Measurements from ENCODE around the gene ZP1.

Gene ZP1

DNA sequence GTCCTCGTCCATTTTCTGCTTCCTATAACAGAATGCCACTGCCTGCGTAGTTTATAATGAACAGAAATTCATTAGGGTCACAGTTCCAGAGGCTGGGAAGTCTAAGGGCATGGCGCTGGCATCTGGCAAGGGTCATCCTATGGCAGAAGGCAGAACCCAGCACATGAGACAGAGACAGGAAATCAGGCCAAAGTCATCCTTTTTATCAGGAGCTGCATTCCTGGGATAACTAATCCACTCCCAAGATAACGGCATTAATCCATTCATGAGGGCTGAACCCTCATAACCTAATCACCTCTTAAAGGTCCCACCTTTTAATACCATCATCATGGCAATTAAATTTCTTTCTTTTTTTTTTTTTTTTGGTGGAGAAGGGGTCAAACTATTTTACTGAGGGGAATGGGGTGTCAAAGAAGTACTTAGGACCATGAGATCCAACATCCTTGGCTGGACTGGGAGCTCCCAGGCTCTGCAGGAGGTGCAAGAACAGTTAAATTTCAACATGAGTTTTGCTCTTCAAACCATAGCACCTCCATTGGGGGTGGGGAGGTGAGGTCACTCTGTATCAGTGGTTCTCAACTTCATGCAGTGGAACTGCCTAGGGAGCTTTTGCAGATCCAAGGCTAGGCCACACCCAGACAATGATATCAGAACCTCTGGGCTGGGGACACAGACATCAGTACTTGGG, 51.1 kb downstream of the ZP1 start:
- no peak for TF ChIP-seq CTCF (IDR thresholded peaks at IDR 0.05; ENCODE audit: low read length, missing control alignments)
- no peak overlapping the region for H3K4me3 ChIP-seq (replicated peaks; ENCODE audit: low read depth, low read length)
- DNase-seq (ENCODE audit: low read depth) = no peak

DNA sequence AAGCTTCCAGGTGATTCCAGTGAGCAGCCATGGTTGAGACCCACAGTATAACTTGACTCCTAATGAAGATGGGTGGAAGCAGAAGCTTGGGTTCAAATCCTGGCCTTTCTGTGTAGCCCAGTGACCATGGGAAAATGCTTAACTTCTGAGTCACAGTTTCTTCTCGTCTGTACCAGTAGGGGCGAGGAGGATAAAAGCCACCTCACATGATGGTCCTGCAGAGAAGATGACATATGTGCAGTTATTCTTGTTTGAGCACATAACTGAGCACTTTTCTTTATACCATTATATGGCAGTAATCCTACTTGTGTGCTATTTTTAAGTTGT, 51.6 kb downstream of the ZP1 start:
- TF ChIP-seq CTCF (IDR thresholded peaks at IDR 0.05; ENCODE audit: low read length, missing control alignments) = no peak
- H3K4me3 ChIP-seq (replicated peaks; ENCODE audit: low read depth, low read length) = no peak overlapping the region
- peak; percentile 44 for DNase-seq (ENCODE audit: low read depth)

DNA sequence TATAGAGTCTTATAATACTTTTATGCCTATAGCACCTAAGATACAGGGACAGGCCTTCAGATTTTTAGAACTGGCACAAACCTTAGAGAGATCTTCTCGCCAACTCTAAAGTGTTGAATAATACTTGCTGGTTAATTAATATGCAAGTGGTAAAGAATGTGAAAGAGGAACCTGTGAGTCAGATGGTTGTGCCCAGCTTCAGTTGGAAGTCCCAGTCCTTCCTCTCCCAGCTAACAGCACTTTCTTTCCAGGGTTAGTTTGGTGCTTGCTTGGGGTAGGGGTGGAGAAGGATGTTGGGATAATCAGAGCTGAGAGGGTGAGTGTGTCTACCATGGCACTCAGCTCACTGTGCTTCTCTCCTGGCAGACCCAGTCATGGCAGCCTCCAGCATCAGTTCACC, 52.0 kb downstream of the ZP1 start:
- H3K4me3 ChIP-seq (replicated peaks; ENCODE audit: low read depth, low read length) = no peak overlapping the region
- DNase-seq (ENCODE audit: low read depth) = no peak
- no peak for TF ChIP-seq CTCF (IDR thresholded peaks at IDR 0.05; ENCODE audit: low read length, missing control alignments)

DNA sequence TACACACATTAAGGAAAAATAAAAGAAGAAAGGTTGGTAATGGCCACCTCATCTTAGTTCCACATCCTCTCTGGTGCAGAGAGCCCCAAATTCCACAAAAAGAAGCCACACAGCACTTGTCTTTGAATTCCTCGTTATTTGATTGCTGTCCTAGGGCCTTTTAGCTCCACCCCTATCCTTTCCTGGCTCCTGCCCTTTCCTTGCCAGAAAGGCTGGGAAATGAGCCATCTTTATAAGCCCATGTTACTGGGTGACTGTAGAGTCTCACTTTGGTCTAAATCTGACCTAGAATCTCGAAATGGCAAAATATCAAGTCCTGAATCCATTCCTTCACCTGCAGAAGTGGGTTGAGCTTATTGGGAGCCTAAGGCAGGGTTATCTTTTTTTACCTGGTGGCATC, 52.6 kb downstream of the ZP1 start:
- no peak overlapping the region for H3K4me3 ChIP-seq (replicated peaks; ENCODE audit: low read depth, low read length)
- no peak for TF ChIP-seq CTCF (IDR thresholded peaks at IDR 0.05; ENCODE audit: low read length, missing control alignments)
- DNase-seq (ENCODE audit: low read depth) = no peak

DNA sequence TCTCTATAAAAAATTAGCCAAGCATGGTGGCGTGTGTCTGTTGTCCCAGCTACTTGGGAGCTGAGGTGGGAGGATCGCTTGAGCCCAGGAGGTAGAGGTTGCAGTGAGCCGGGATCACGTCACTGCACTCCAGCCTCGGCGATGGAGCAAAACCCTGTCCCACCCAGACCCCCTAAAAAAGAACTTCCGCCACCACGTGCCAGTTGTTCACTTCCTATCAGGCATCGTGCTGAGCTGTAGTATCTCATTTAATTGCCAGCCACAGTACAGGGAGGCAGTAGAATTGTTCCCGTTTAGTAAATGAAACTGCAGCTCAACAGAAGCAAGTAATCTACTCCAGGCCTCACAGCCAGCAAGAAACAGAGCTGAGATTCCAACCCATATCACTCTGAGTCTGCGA, 53.9 kb downstream of the ZP1 start:
- TF ChIP-seq CTCF (IDR thresholded peaks at IDR 0.05; ENCODE audit: low read length, missing control alignments) = no peak
- no peak overlapping the region for H3K4me3 ChIP-seq (replicated peaks; ENCODE audit: low read depth, low read length)
- DNase-seq (ENCODE audit: low read depth) = no peak

DNA sequence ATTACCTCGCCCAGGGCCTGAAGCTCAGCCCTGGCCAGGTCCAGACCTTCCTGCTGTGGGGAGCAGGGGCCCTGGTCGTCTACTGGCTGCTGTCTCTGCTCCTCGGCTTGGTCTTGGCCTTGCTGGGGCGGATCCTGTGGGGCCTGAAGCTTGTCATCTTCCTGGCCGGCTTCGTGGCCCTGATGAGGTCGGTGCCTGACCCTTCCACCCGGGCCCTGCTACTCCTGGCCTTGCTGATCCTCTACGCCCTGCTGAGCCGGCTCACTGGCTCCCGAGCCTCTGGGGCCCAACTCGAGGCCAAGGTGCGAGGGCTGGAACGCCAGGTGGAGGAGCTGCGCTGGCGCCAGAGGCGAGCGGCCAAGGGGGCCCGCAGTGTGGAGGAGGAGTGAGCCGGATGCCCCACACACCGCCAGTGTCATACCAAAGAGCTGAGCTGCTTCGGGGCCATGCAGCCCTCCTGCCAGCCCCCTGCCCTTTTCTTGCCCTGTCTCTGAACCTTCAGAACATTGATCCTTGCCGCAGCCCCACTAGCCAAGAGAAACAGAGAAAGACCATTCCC, 54.5 kb downstream of the ZP1 start:
- H3K4me3 ChIP-seq (replicated peaks; ENCODE audit: low read depth, low read length) = no peak overlapping the region
- no peak for DNase-seq (ENCODE audit: low read depth)
- TF ChIP-seq CTCF (IDR thresholded peaks at IDR 0.05; ENCODE audit: low read length, missing control alignments) = no peak

- DNase-seq (ENCODE audit: low read depth) = no peak
- no peak overlapping the region for H3K4me3 ChIP-seq (replicated peaks; ENCODE audit: low read depth, low read length)
- TF ChIP-seq CTCF (IDR thresholded peaks at IDR 0.05; ENCODE audit: low read length, missing control alignments) = no peak
Observed at GRCh38 chr11:60922906-60923305, 55.6 kb downstream of the ZP1 start.
